Vagina (tissue), 2 donors: ENCODE data around the gene GRIP2. TPM values are rescaled to one million over a fixed set of nuclear protein-coding genes. Genes with fewer than 3 reads are reported as not detected.

Experiments
- DNase-seq, 2 donors: peaks; one replicate each; pipeline ENCODE4 v3.0.0-alpha.2; 2017; ENCODE audit errors: extremely low spot score in 2 of 2
- H3K27ac ChIP-seq: fragments of 200-600 bp; sonication (generic); one replicate; pipeline ENCODE4 v1.5.1; 2019
- H3K27me3 ChIP-seq: fragments of 200-600 bp; sonication (generic); one replicate; pipeline ENCODE4 v1.5.1; 2019
- H3K36me3 ChIP-seq, 2 donors: fragments of 200-600 bp; sonication (generic); one replicate each; pipeline ENCODE4 v1.5.1; 2017 to 2019
- H3K4me1 ChIP-seq: fragments of 200-600 bp; sonication (generic); one replicate; pipeline ENCODE4 v1.5.1; 2019
- H3K4me3 ChIP-seq, 2 donors: fragments of 200-600 bp; sonication (generic); 1 replicate in 1 of 2; 2 replicates in 1 of 2; pipeline ENCODE4 v1.5.1; 2016 to 2019
- H3K9me3 ChIP-seq: fragments of 200-600 bp; sonication (generic); one replicate; pipeline ENCODE4 v1.5.1; 2019
- POLR2A ChIP-seq, 2 donors: fragments of 450-650 bp; IDR thresholded peaks; one replicate each; pipeline ENCODE4 v1.6.1; 2017; ENCODE audit warnings: antibody characterized with exemption in 2 of 2, mild to moderate bottlenecking in 2 of 2, moderate library complexity in 2 of 2
- POLR2AphosphoS5 ChIP-seq, 2 donors: sonication (generic); formaldehyde crosslinking; IDR thresholded peaks; one replicate each; pipeline ENCODE4 v1.9.0; 2017; ENCODE audit warnings: antibody characterized with exemption in 2 of 2, mild to moderate bottlenecking in 2 of 2, low read depth in 1 of 2; ENCODE audit not compliant: insufficient read depth in 1 of 2
- intact Hi-C: fragments of 100-400 bp; cut with DNase I; formaldehyde crosslinking; loops from one replicate; pipeline ENCODE4 v1.15.1; 2023
- total RNA-seq: library from RNA; depleted of rRNA; stranded (reverse); fragments of >200 nt; gene quantifications from one replicate; pipeline ENCODE4 v1.2.3, GENCODE V29; 2016
- TF ChIP-seq, protein P1 (sequence below), 3 experiments: fragments of 450-650 bp in 2 of 3; fragments of 200-600 bp in 1 of 3; sonication (generic) in 1 of 3; IDR thresholded peaks; one replicate each; pipeline ENCODE4 v1.5.1; 2017 to 2019; ENCODE audit warnings: antibody characterized with exemption in 3 of 3, mild to moderate bottlenecking in 2 of 3, moderate library complexity in 2 of 3

GRIP2 gene
- total RNA-seq: 0.98 TPM

GRCh38 chr3:14539742-14540491, at the start of gene GRIP2:
GRIP2 (minus strand) TSS chr3:14540342; CDS start chr3:14540308, 34 bp downstream.
- no peaks in the 10 kb centered on the region for H3K9me3 ChIP-seq
- H3K27ac ChIP-seq: peak within 1 kb of the TSS; percentile 9
- peaks cover 5% of the 10 kb centered on the region for H3K4me1 ChIP-seq
- no peak for DNase-seq
- H3K4me3 ChIP-seq: peak within 1 kb of the TSS in 1 of 2 donors; percentile 23
- no peaks in the 10 kb centered on the region for H3K27me3 ChIP-seq
- TF ChIP-seq POLR2A (IDR thresholded peaks at IDR 0.05) (no peak), POLR2AphosphoS5 (IDR thresholded peaks at IDR 0.05; ENCODE audit: insufficient read depth in 1 of 2, low read depth in 1 of 2) (no peak)
- TF ChIP-seq, protein P1, sequence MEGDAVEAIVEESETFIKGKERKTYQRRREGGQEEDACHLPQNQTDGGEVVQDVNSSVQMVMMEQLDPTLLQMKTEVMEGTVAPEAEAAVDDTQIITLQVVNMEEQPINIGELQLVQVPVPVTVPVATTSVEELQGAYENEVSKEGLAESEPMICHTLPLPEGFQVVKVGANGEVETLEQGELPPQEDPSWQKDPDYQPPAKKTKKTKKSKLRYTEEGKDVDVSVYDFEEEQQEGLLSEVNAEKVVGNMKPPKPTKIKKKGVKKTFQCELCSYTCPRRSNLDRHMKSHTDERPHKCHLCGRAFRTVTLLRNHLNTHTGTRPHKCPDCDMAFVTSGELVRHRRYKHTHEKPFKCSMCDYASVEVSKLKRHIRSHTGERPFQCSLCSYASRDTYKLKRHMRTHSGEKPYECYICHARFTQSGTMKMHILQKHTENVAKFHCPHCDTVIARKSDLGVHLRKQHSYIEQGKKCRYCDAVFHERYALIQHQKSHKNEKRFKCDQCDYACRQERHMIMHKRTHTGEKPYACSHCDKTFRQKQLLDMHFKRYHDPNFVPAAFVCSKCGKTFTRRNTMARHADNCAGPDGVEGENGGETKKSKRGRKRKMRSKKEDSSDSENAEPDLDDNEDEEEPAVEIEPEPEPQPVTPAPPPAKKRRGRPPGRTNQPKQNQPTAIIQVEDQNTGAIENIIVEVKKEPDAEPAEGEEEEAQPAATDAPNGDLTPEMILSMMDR (IDR thresholded peaks at IDR 0.05): no peak
- intact Hi-C loops: no loop called here
- H3K36me3 ChIP-seq: no peaks in the 10 kb centered on the region

DNA sequence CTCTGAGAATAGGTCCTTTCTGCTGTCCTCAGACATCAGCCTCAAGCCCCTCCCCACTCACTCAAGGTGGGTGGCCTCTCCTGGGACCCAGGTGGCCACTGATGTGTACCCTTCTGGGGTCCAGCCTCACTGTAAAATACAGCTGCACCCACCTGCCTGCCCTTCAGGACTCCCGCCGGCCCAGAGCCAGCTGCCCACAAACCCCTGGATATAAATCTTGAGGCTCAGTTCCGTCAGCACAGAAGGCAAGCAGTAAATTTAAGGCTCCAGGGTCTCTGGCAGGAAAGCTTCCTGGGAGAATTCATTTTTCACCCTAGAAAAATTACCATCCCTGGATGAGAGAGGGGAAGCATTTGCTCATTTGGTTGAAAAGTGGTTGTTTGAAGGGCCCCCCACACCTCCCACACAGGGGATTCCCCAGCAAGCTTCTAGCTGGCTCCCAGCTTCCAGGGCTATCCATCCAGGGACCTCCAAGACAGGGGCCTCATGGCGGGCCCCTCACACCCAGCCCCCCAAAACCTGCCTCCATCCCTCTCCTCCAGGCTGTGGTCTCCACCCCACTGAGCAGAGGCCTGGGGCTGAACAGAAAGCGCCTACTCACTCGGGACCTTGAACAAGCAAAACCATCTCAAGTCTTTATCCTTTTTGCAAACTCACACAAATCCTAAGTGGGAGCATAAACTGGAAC, 48.4 kb upstream of the GRIP2 start:
- Histone ChIP-seq H3K36me3 (no peaks in the 10 kb centered on the region), H3K4me3 (no peak overlapping the region), H3K4me1 (no peaks in the 10 kb centered on the region), H3K9me3 (no peaks in the 10 kb centered on the region), H3K27ac (no peak overlapping the region), H3K27me3 (no peaks in the 10 kb centered on the region)
- intact Hi-C loops: no loop called here
- TF ChIP-seq, protein P1 (IDR thresholded peaks at IDR 0.05): no peak
- no peak for TF ChIP-seq POLR2AphosphoS5 (IDR thresholded peaks at IDR 0.05; ENCODE audit: insufficient read depth in 1 of 2, low read depth in 1 of 2)
- no peak for TF ChIP-seq POLR2A (IDR thresholded peaks at IDR 0.05)
- DNase-seq: no peak

GRCh38 chr3:14587740-14588360, 47.7 kb upstream of the GRIP2 start:
- Histone ChIP-seq H3K27ac (no peak overlapping the region), H3K4me3 (no peak overlapping the region), H3K4me1 (no peaks in the 10 kb centered on the region), H3K36me3 (no peaks in the 10 kb centered on the region), H3K9me3 (no peaks in the 10 kb centered on the region), H3K27me3 (no peaks in the 10 kb centered on the region)
- intact Hi-C loops: no loop called here
- DNase-seq: no peak
- TF ChIP-seq POLR2A (IDR thresholded peaks at IDR 0.05) (no peak), POLR2AphosphoS5 (IDR thresholded peaks at IDR 0.05; ENCODE audit: insufficient read depth in 1 of 2, low read depth in 1 of 2) (no peak)
- TF ChIP-seq, protein P1 (IDR thresholded peaks at IDR 0.05): no peak

DNA sequence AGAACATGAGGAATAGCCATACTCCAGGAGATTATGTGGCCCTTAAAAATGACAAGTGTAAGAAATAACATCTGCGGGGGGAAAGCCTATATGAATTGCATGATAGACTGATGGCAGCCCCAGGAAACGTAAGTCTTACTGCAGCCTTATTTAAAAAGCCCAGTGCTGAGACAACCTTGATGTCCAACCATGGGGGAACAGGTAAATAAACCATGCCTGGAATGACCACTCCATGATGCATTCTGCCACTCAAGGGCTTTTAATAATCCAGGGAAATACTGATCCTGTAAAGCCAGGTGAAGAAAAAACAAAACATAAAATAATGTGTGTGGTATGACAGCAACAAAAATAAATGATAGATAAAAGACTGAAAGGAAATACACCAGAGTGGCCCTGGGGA, 46.5 kb upstream of the GRIP2 start:
- Histone ChIP-seq H3K27me3 (no peaks in the 10 kb centered on the region), H3K36me3 (no peaks in the 10 kb centered on the region), H3K27ac (no peak overlapping the region), H3K4me3 (no peak overlapping the region), H3K9me3 (no peaks in the 10 kb centered on the region), H3K4me1 (no peaks in the 10 kb centered on the region)
- intact Hi-C loops: no loop called here
- TF ChIP-seq, protein P1 (IDR thresholded peaks at IDR 0.05): no peak
- TF ChIP-seq POLR2AphosphoS5 (IDR thresholded peaks at IDR 0.05; ENCODE audit: insufficient read depth in 1 of 2, low read depth in 1 of 2): no peak
- no peak for TF ChIP-seq POLR2A (IDR thresholded peaks at IDR 0.05)
- no peak for DNase-seq
